Measurements from ENCODE around the gene HIBADH.

Gene HIBADH

GRCh38 chr7:27703181-27703580, 40.5 kb upstream of the HIBADH start:
- TF ChIP-seq CTCF (conservative IDR thresholded peaks at IDR 0.05) (no peak), ZFX (IDR thresholded peaks at IDR 0.05) (no peak)
- no peak overlapping the region for H3K27ac ChIP-seq

GRCh38 chr7:27700501-27700900, 37.8 kb upstream of the HIBADH start:
- H3K27ac ChIP-seq = no peak overlapping the region
- TF ChIP-seq CTCF (conservative IDR thresholded peaks at IDR 0.05) (no peak), ZFX (IDR thresholded peaks at IDR 0.05) (no peak)

GRCh38 chr7:27699751-27700150, 37.1 kb upstream of the HIBADH start:
- TF ChIP-seq ZFX (IDR thresholded peaks at IDR 0.05) = no peak
- no peak overlapping the region for H3K27ac ChIP-seq

GRCh38 chr7:27697861-27698430, 35.3 kb upstream of the HIBADH start:
- TF ChIP-seq ZFX (IDR thresholded peaks at IDR 0.05) (no peak), CTCF (conservative IDR thresholded peaks at IDR 0.05) (no peak)
- H3K27ac ChIP-seq = no peak overlapping the region

GRCh38 chr7:27695096-27695495, 32.4 kb upstream of the HIBADH start:
- TF ChIP-seq ZFX (IDR thresholded peaks at IDR 0.05) = no peak
- no peak for TF ChIP-seq CTCF (conservative IDR thresholded peaks at IDR 0.05)
- no peak overlapping the region for H3K27ac ChIP-seq

GRCh38 chr7:27693794-27694193, 31.1 kb upstream of the HIBADH start:
- no peak overlapping the region for H3K27ac ChIP-seq
- TF ChIP-seq ZFX (IDR thresholded peaks at IDR 0.05) (no peak), CTCF (conservative IDR thresholded peaks at IDR 0.05) (no peak)

GRCh38 chr7:27690649-27691048, 28.0 kb upstream of the HIBADH start:
- no peak overlapping the region for H3K27ac ChIP-seq
- TF ChIP-seq ZFX (IDR thresholded peaks at IDR 0.05) (no peak), CTCF (conservative IDR thresholded peaks at IDR 0.05) (no peak)

GRCh38 chr7:27689591-27690164, 27.0 kb upstream of the HIBADH start:
- TF ChIP-seq CTCF (conservative IDR thresholded peaks at IDR 0.05) (peak; percentile 71), ZFX (IDR thresholded peaks at IDR 0.05) (no peak)
- peak overlapping the region; percentile 36; the same call in 1 of the 2 replicates for H3K27ac ChIP-seq

Data from C4-2B (cell line).